Hepatocyte (in vitro differentiated cells): ENCODE results near the gene DPPA2.

Experiments
- CTCF ChIP-seq: fragments of 200-600 bp; sonication (generic); IDR thresholded peaks from 2 replicates; pipeline ENCODE4 v1.5.1; 2016; ENCODE audit warnings: antibody characterized with exemption, mild to moderate bottlenecking; ENCODE audit not compliant: poor library complexity
- EZH2 ChIP-seq: fragments of 200-600 bp; sonication (generic); IDR thresholded peaks from 2 replicates; pipeline ENCODE4 v1.6.1; 2016; ENCODE audit warnings: antibody characterized with exemption, mild to moderate bottlenecking, borderline replicate concordance
- EZH2phosphoT487 ChIP-seq: fragments of 200-600 bp; sonication (generic); IDR thresholded peaks from one replicate; pipeline ENCODE4 v1.6.1; 2018; ENCODE audit warnings: antibody characterized with exemption, mild to moderate bottlenecking, low read depth, moderate library complexity; ENCODE audit not compliant: unreplicated experiment, severe bottlenecking

GRCh38 chr3:109278546-109278945, 37.8 kb downstream of the DPPA2 start:
- TF ChIP-seq CTCF (no peak), EZH2 (no peak), EZH2phosphoT487 (no peak)
